Sigmoid colon (tissue), 4 donors: ENCODE results near the gene GNA12.

Experiments
- EP300 ChIP-seq, 4 donors: sonication (generic); formaldehyde crosslinking; IDR thresholded peaks; one replicate each; pipeline ENCODE4 v1.6.1; 2017; ENCODE audit warnings: antibody characterized with exemption in 4 of 4
- POLR2A ChIP-seq, 2 donors: fragments of 450-650 bp; IDR thresholded peaks; one replicate each; pipeline ENCODE4 v1.6.1; 2016; ENCODE audit warnings: antibody characterized with exemption in 2 of 2, mild to moderate bottlenecking in 2 of 2, moderate library complexity in 2 of 2
- TF ChIP-seq, protein P1 (sequence below), 4 experiments: fragments of 450-650 bp in 3 of 4; fragments of 200-600 bp in 1 of 4; IDR thresholded peaks; one replicate each; pipeline ENCODE4 v1.5.1; 2016 to 2019; ENCODE audit warnings: antibody characterized with exemption in 4 of 4, mild to moderate bottlenecking in 3 of 4, moderate library complexity in 2 of 4

DNA sequence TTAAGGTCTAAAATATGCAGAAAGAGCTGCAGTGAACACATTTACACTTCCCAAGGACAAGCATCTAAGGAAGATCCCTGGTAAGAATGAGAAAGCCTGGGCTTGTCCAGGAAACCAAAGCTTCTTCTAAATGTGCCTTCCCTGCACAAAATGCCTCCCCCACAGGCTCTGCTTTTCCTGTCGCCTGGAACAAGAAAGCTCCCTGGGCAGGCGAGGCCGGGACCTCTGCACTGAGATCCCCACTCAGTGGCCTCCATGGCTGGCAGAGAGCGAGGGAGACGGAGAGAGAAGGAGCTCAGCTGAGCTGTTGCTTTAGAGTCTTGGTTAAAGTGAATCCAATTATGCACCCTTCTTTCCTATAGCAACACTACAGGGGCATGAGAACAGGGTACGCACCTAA, 80.5 kb downstream of the GNA12 start:
- TF ChIP-seq POLR2A (IDR thresholded peaks at IDR 0.05), result no peak
- TF ChIP-seq, protein P1, sequence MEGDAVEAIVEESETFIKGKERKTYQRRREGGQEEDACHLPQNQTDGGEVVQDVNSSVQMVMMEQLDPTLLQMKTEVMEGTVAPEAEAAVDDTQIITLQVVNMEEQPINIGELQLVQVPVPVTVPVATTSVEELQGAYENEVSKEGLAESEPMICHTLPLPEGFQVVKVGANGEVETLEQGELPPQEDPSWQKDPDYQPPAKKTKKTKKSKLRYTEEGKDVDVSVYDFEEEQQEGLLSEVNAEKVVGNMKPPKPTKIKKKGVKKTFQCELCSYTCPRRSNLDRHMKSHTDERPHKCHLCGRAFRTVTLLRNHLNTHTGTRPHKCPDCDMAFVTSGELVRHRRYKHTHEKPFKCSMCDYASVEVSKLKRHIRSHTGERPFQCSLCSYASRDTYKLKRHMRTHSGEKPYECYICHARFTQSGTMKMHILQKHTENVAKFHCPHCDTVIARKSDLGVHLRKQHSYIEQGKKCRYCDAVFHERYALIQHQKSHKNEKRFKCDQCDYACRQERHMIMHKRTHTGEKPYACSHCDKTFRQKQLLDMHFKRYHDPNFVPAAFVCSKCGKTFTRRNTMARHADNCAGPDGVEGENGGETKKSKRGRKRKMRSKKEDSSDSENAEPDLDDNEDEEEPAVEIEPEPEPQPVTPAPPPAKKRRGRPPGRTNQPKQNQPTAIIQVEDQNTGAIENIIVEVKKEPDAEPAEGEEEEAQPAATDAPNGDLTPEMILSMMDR (IDR thresholded peaks at IDR 0.05), result no peak
- no peak for TF ChIP-seq EP300 (IDR thresholded peaks at IDR 0.05)
